Stimulated activated CD4-positive, alpha-beta T cell treated with anti-CD3 and anti-CD28 coated beads, Interleukin-1b, Interleukin-23, amount 100 ng/mL, for 24 hours (primary cell): ENCODE measurements around the gene CCDC195.

Source experiments
- DNase-seq, 4 experiments: peaks; one replicate each; pipeline ENCODE4 v3.0.0-alpha.2; 2020; ENCODE audit warnings: low read depth in 4 of 4, low spot score in 1 of 4

Gene CCDC195

GRCh38 chr2:224716201-224716600 lies at the start of gene CCDC195:
Gene CCDC195 (minus strand): TSS chr2:224716365. CDS start chr2:224716365, 0 bp downstream.
- no peak for DNase-seq

GRCh38 chr2:224764565-224765236 lies 48.5 kb upstream of the CCDC195 start:
- no peak for DNase-seq

- DNase-seq, result no peak
Observed at GRCh38 chr2:224757934-224758548, 41.9 kb upstream of the CCDC195 start.

GRCh38 chr2:224753743-224754540 lies 37.8 kb upstream of the CCDC195 start:
- DNase-seq, result no peak

- DNase-seq, result no peak
Observed at GRCh38 chr2:224751996-224752698, 36.0 kb upstream of the CCDC195 start.

- DNase-seq, result no peak
Observed at GRCh38 chr2:224749136-224749535, 33.0 kb upstream of the CCDC195 start.

DNA sequence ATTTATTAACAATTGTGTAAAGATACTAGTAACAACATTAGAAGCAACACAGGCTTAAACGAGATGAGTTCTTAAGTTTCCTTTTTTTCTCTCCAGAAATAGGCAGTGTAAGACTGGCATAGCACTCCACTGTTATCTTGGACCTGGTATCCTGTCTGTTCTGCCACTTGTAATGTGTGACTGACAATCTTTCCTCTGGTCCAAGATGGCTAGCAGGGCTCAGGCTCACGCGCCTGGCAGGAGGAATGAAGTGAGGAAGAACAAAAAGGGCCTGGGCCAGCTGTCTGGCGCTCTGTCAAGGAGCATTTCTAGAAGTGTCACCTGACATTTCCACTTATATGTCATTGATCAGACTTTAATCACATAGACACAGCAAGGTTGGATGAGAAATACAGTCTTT lies 31.6 kb upstream of the CCDC195 start:
- no peak for DNase-seq

DNA sequence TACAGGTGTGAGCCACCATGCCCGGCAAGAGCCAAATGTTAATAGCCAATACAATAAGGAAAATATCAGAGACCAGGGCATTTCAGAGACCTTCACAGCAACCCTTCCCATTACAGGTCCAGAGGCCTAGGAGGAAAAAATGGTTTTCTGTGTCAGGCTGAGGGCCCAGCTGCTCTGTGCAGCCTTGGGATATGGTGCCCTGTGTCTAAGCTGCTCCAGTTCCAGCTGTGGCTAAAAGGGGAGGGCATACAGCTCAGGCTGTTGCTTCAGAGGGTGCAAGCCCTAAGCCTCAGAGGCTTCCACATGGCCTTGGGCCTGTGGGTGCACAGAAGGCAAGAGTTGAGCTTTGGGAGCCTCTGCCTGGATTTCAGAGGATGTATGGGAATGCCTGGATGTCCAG lies 20.1 kb upstream of the CCDC195 start:
- DNase-seq, result no peak

DNA sequence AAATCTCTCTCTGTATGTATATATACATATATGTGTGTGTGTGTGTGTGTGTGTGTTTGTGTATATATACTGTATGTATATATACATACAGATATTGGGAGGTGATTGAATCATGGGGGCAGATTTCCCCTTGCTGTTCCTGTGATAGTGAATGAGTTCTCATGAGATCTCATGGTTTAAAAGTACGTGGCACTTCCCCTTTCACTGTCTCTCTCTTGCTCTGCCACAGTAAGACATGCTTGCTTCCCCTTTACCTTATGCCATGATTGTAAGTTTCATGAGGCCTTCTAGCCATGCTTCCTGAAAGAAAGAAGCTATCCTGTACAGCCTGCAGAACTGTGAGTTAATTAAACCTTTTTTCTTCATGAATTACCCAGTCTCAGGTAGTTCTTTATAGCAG lies 18.8 kb upstream of the CCDC195 start:
- no peak for DNase-seq

DNA sequence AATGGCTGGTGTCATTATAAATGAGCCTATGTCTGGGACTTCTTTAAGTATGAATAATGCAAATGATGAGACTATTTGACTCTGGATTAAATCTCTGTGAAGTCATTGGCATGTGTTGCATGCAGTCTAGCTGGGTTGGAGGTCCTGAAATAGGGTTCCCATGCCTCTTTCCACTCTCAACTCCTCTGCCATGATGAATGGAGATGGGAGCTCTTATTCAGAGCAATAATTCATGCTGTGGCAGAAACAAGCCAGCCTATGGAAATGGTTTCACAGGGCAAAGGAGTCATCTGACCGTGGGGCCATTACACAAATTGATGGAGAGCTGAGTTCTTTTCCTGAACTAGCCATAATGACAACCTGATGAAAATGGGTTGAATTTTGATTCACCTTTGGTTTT lies 15.5 kb upstream of the CCDC195 start:
- DNase-seq, result no peak

DNA sequence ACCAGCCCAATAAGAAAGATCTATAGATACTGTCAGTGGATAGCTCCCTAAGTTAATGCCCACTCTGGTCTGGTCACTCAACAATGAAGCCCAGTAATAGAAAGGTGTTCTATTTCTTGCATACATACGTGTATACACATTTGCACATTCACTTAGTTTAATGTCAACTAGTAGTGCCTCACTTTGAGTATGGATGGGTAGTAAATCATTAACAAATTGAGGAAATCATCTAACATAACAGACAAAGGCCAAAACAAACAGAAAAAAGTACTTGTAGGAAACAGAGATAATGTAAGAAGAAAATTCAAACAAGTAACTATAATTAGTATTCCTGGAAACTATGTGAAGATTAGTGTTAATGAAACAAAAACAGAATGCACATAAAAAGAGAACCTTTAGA lies 13.3 kb upstream of the CCDC195 start:
- DNase-seq, result no peak

DNA sequence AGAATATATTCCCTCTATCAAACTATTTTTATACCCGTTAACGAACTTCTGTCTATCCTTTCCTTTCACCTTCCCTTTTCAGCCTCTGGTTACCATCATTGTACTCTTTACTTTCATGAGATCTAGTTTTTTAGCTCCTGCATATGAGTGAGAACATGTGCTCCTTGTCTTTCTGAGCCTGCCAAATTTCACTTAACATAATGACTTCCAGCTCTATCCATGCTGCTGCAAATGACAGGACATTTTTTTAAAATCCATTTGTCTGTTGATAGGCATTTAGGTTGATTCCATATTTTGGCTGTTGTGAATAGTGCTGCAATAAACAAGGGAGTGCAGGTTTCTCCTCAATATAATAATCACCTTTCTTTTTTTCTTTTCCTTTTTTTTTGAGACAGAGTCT lies 8.2 kb upstream of the CCDC195 start:
- no peak for DNase-seq

GRCh38 chr2:224723586-224724217 lies 7.5 kb upstream of the CCDC195 start:
- no peak for DNase-seq

GRCh38 chr2:224722770-224723169 lies 6.6 kb upstream of the CCDC195 start:
- DNase-seq, result no peak

- DNase-seq, result no peak
Observed at GRCh38 chr2:224722250-224722649, 6.1 kb upstream of the CCDC195 start.

DNA sequence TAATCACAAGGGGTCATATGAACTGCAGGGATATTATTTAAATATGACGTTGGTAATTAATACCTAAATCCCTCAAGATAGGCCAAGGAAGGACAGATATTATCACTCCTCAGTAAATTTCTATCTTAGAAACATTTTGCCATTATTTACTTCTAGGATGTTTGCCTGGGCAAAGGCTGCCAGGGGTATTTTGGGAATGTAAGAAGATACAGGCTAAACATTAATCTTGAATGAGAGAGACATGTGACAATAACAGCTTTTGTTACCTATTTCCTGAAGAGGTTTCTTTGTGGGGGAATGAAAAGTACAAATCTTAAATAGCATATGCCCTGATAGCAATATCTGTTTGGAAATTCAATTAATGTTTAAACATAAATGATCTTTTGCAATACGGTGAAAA lies 756 bp upstream of the CCDC195 start:
- DNase-seq, result no peak

DNA sequence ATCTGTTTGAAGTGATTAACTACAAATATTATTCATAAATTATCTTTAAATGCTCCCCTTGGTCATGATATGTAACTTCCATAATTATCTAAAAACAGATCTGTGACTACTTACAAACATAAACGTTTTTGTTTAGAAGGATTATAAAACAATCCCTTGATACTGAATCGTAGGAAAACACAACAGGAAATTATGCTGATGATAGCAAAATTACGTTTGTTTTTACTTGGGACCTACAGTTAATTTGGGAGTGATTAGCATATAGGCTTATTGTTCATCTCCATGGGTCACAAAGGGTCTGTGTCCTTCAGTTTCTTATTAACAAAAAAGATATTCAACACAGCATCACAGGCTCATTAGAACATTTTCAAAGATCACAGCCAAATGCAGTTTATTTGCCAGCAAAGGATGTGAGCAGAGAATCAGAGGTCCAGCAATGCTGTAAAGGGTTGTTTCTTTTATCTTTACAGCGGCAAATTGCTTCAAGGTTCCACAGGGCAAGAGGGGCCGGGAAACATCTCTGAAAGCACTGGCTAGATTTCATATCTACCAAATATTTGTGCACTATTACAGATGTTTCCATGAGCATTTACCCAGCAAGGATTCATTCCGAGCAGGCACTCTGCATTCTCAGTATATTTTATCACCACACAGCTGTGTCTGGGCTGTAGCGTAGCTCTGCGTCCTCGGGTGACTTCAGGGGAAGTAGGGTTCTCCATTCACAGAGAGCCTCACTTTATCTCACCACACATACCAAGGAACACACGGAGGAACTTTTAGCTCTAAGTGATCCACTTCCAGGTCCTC lies 4.1 kb downstream of the CCDC195 start:
- DNase-seq, result no peak

DNA sequence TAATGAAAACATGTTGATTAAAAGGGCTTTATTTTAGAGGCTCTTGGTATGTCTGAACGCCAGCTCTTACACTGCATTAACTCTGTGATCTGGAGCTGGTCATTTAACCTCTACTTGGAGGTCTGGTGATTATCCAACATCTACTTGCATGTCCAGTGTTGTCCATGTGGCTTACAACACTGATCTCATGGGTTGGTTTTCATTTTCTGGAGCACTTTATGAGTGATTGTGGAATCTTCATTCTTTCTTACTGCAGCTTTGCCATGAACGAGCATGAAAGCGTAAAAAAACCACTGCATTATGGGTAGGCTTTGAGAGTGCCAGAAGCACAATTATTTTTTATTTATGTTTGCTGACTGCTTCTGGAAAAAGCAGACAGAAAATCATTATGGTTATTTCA lies 4.8 kb downstream of the CCDC195 start:
- DNase-seq, result no peak

DNA sequence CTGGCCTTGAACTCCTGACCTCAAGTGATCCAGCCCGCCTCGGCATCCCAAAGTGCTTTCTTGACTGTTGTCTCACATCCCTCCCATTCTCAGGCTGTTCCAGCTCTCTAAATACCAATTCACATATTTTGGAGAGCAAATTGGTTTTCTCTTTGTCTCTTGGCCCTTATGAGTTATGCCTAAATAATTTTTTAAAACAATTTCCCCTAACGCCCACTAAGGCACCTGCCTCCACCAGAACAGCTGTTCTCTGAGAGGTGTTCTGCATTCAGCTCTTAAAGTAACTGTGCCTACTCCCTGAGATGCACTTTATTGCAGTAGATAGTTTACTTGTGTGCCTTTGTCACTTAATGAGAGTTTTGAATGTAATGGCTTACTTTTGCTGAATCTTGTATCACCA lies 6.9 kb downstream of the CCDC195 start:
- DNase-seq, result no peak

DNA sequence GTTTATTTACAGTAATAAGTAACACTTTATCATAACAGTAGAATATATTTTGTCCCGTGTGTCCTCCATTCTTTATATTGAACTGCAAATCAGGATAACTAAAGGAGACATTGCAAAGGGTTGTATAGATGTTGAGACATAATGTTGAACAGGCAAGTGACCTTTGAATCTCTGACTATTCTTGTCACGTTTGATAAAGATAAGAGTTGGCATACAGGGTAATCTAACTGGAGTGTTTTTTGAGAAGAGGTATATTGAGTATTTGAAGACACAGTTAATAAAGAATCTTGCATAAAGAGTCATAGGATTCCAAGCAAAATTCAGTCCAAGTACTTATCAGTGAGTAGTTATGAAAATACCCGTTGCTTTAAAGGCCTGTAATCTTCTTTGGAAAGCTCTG lies 21.7 kb downstream of the CCDC195 start:
- DNase-seq, result no peak
